Measurements from ENCODE around the gene GPR132.

Gene GPR132

GRCh38 chr14:105089746-105090492, 24.7 kb upstream of the GPR132 start:
- TF ChIP-seq CTCF (IDR thresholded peaks at IDR 0.05): no peak

GRCh38 chr14:105088812-105089745, 23.8 kb upstream of the GPR132 start:
- no peak for TF ChIP-seq CTCF (IDR thresholded peaks at IDR 0.05)

DNA sequence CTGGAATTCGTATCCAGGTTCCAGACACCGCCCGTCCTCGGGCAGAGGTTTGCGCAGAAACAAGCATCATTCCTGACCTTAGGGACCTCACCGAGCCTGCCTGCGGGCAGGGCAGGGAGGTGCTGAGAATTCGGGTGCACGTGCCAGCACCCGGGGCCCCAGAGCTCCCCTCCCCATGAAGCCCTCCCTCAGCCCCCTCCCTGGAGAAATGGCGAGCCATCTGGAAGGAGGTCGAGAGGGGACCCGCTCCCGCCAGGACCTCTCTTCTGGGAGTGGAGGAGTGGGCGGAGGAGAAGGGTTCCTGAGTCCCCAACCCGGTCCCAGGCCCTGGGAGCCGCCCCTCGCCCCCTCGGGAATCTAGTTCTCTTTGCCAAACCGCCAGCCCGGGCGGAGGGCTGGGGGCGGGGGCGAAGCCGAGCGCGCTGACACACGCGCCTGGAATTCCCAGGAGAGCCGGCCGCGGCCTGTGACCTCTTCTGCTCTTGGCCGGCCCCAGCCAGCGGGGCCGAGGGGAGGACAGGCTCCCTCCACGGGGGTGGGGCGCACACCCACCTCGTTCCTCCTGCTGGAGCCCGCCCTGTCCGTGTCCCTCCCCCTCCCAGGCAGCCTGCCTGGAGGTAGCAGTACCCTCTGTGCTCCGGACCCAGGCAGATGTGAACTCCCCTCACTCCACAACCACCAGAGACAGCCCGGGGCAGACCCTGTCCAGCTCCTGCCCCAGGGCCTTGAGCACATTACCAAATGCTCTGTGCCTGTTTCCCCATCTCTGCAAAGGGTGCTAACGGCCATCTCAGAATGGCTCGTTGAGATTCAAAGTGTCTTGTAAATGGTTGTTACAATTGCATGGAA, 23.0 kb upstream of the GPR132 start:
- TF ChIP-seq CTCF (IDR thresholded peaks at IDR 0.05): no peak

DNA sequence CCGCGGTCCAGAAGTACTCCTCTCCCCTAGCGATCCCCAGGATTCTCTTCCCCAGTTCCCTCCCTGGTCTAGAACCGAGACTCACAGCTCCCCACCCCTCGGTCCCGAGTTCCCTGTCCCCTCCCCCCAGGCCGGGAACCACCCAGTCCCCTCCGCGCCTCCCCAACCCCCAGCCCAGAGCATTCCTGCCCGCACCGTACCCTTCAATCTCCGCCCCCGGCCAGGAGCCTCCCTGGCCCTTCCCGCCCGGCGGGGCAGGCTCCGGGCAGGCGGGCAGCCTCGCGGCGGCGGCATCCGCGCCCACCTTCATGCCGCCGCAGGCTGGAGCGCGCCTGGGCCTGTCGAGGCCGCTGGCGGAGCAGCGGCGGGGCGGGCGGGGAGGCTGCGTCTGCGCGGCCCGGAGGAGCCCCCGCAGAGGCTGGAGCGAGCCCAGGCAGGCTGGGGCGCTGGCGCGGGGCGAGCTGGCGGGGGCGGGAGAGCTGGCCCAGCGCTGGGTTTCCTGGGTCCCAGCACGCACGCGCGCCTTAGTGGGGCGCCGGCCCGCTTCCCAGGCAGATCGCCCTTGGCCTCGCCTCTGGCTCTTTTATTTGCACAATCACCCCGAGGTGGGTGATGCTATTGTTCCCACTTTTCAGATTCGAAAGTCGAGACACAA, 22.2 kb upstream of the GPR132 start:
- no peak for TF ChIP-seq CTCF (IDR thresholded peaks at IDR 0.05)

DNA sequence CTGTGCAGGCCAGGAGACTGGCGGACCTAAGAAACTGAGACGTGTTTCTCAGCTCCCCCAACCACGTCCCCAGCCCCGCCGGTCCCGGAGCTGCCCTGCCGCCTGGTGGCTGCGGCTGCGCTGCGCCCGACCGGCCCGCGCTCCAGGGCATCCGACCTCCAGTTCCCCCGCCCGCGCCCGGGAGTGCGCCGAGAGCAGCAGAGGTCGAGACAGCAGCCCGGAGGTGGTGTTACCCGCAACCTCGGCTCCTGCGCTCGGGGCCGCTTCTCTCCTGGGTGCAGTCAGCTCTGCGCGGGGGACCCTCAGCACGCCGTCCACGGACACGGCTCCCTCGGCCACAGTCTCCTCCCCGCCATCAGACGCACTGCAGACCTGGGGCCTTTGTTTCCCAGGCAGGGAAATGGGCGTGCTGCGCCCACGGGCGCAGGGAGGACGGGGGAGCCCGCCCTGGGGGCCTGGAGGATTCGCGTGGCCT, 21.6 kb upstream of the GPR132 start:
- TF ChIP-seq CTCF (IDR thresholded peaks at IDR 0.05): peak; percentile 89

GRCh38 chr14:105085766-105086165, 20.5 kb upstream of the GPR132 start:
- TF ChIP-seq CTCF (IDR thresholded peaks at IDR 0.05): no peak
